GM21381 (cell line): Measurements from ENCODE around the gene BAX.

Source experiments
- ATAC-seq: cut with Tn5 transposase; IDR thresholded peaks from one replicate; pipeline ENCODE4 v1.9.1; 2021; ENCODE audit warnings: mild to moderate bottlenecking, moderate library complexity; ENCODE audit not compliant: unreplicated experiment

Gene BAX

GRCh38 chr19:48977061-48977460, 22.4 kb downstream of the BAX start:
- ATAC-seq, result no peak

GRCh38 chr19:48982280-48982679, 27.6 kb downstream of the BAX start:
- ATAC-seq, result no peak

- no peak for ATAC-seq
Measured at GRCh38 chr19:48985711-48986110, 31.0 kb downstream of the BAX start.

GRCh38 chr19:48986211-48986610, 31.5 kb downstream of the BAX start:
- ATAC-seq, result no peak

GRCh38 chr19:48987323-48987722, 32.6 kb downstream of the BAX start:
- ATAC-seq, result no peak

- ATAC-seq, result no peak
Measured at GRCh38 chr19:48988286-48988685, 33.6 kb downstream of the BAX start.

GRCh38 chr19:48988860-48989259, 34.2 kb downstream of the BAX start:
- no peak for ATAC-seq

GRCh38 chr19:48989701-48990291, 35.1 kb downstream of the BAX start:
- ATAC-seq, result no peak

- ATAC-seq, result no peak
Measured at GRCh38 chr19:48990400-48990799, 35.7 kb downstream of the BAX start.

- no peak for ATAC-seq
Measured at GRCh38 chr19:48991011-48991609, 36.4 kb downstream of the BAX start.

- ATAC-seq, result no peak
Measured at GRCh38 chr19:48991873-48992580, 37.4 kb downstream of the BAX start.

- ATAC-seq, result no peak
Measured at GRCh38 chr19:48992581-48993174, 38.0 kb downstream of the BAX start.

- ATAC-seq, result peak; percentile 87
Measured at GRCh38 chr19:48993175-48994034, 38.7 kb downstream of the BAX start, which contains the start of the genes GYS1 and RUVBL2. TSS of gene GYS1 (minus strand) at chr19:48993309. CDS start at chr19:48993112, 197 bp downstream. TSS of gene RUVBL2 (plus strand) at chr19:48993887. CDS start at chr19:48993912, 25 bp downstream.

- ATAC-seq, result no peak
Measured at GRCh38 chr19:48994035-48994386, 39.3 kb downstream of the BAX start.

- no peak for ATAC-seq
Measured at GRCh38 chr19:48997972-48998371, 43.3 kb downstream of the BAX start.

GRCh38 chr19:48999481-49000325, 45.0 kb downstream of the BAX start:
- ATAC-seq, result no peak

GRCh38 chr19:49004133-49004532, 49.5 kb downstream of the BAX start:
- no peak for ATAC-seq

GRCh38 chr19:49004964-49005614, 50.4 kb downstream of the BAX start:
- ATAC-seq, result no peak

- no peak for ATAC-seq
Measured at GRCh38 chr19:49006905-49007304, 52.2 kb downstream of the BAX start.
